ENCODE measurements around the gene SNX20. TPM values are rescaled to one million over a fixed set of nuclear protein-coding genes. Genes with fewer than 3 reads are reported as not detected.

SNX20 gene
- total RNA-seq, 1 donor from 2014 or later, result not detected

DNA sequence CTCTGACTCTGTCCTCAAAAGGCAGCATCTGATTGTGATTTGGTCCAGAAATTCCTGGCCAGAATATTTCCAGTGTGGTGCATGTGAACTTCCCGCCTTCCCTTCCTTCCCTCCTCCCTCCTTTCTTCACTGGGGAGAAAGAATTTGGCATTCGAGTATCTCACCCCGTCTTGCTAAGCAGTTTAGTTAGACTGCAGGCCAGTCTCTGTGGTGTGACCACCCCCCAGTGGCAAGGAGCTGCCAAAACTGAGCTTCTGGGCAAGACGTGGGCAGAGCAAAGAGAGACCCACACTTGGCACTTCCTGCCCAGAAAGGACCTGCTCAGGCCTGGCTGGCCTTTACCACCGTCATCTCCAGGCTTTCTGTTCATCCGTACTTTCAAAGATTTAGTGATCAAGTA lies 36.4 kb downstream of the SNX20 start:
- Mint-ChIP-seq H3K36me3 (ENCODE audit: low read depth) (peaks cover 4% of the 10 kb centered on the region), H3K4me3 (ENCODE audit: unreplicated experiment) (no peak overlapping the region), H3K27ac (ENCODE audit: unreplicated experiment) (no peak overlapping the region), H3K9me3 (ENCODE audit: low read depth) (no peaks in the 10 kb centered on the region), H3K4me1 (ENCODE audit: low read depth) (peaks cover 5% of the 10 kb centered on the region), H3K27me3 (ENCODE audit: low read depth) (peaks cover 12% of the 10 kb centered on the region)
- no peak for DNase-seq (ENCODE audit: low spot score)
- TF ChIP-seq CTCF (IDR thresholded peaks at IDR 0.05), result peak; percentile 80

DNA sequence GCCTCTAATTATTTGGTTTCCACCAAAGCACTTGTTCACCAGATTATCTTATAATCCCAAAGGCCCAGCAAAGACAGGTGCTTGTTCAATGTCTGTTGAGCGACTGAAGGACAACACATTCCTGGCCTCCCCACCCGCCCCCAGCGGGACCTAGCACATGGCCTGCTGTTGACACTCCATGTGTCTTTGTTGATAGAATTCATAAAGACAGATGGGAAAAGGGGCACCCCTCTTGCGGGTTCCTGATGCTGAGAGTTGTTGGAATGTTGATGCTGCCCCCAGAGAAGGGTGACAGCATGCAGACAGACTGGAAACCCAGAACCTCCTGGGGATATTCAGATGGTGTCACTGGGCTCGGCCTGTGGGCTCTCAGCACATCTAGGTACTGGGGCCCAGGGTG lies 36.9 kb downstream of the SNX20 start:
- H3K36me3 Mint-ChIP-seq (ENCODE audit: low read depth), result peaks cover 2% of the 10 kb centered on the region
- H3K4me1 Mint-ChIP-seq (ENCODE audit: low read depth), result peaks cover 5% of the 10 kb centered on the region
- no peak for TF ChIP-seq CTCF (IDR thresholded peaks at IDR 0.05)
- H3K27me3 Mint-ChIP-seq (ENCODE audit: low read depth), result peaks cover 10% of the 10 kb centered on the region
- no peak overlapping the region for H3K4me3 Mint-ChIP-seq (ENCODE audit: unreplicated experiment)
- no peak for DNase-seq (ENCODE audit: low spot score)
- no peaks in the 10 kb centered on the region for H3K9me3 Mint-ChIP-seq (ENCODE audit: low read depth)
- H3K27ac Mint-ChIP-seq (ENCODE audit: unreplicated experiment), result no peak overlapping the region

DNA sequence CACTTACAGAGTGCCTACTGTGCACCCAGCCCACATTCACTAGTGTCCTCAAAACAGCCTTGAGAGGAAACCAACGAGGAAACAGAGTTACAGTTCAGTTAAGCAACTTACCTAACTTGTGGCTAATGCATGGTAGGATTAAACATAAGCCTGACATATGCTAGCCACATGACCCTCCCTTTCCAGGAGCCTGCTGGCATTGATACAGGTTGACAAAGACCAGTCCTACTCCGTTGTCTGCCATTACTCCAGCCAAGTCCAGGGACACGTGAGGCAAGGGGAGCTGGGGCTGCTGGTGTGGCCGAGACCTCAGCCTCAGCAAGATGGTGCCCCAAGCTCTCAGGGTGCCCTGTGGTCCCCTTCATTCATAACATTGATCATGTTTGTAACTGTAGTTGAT lies 37.9 kb downstream of the SNX20 start:
- H3K9me3 Mint-ChIP-seq (ENCODE audit: low read depth), result no peaks in the 10 kb centered on the region
- peaks cover 5% of the 10 kb centered on the region for H3K4me1 Mint-ChIP-seq (ENCODE audit: low read depth)
- no peaks in the 10 kb centered on the region for H3K36me3 Mint-ChIP-seq (ENCODE audit: low read depth)
- H3K27me3 Mint-ChIP-seq (ENCODE audit: low read depth), result peaks cover 6% of the 10 kb centered on the region
- no peak for TF ChIP-seq CTCF (IDR thresholded peaks at IDR 0.05)
- no peak overlapping the region for H3K4me3 Mint-ChIP-seq (ENCODE audit: unreplicated experiment)
- H3K27ac Mint-ChIP-seq (ENCODE audit: unreplicated experiment), result no peak overlapping the region
- DNase-seq (ENCODE audit: low spot score), result no peak

DNA sequence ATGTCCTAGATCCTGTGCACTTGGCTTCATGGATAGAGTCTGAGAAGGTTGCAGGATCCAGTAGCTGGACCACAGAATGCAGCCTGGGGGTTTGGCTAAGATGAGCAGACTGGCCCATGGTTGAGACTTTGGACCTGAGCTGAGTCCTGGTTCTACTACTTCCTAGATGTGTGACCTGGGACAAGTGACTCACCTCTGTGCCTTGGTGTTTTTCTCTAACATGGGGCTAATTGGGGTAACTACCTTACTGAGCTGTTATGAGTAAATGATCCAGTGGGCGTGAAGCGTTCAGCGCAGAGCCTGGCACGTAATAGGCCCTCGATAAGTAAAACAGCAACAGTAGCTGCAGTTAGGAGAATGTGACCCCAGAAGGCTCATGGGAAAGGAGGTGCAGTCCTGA lies 38.8 kb downstream of the SNX20 start:
- Mint-ChIP-seq H3K4me1 (ENCODE audit: low read depth) (peaks cover 5% of the 10 kb centered on the region), H3K27ac (ENCODE audit: unreplicated experiment) (no peak overlapping the region), H3K4me3 (ENCODE audit: unreplicated experiment) (no peak overlapping the region), H3K27me3 (ENCODE audit: low read depth) (peaks cover 5% of the 10 kb centered on the region), H3K9me3 (ENCODE audit: low read depth) (no peaks in the 10 kb centered on the region), H3K36me3 (ENCODE audit: low read depth) (peaks cover 1% of the 10 kb centered on the region)
- no peak for DNase-seq (ENCODE audit: low spot score)
- TF ChIP-seq CTCF (IDR thresholded peaks at IDR 0.05), result no peak

DNA sequence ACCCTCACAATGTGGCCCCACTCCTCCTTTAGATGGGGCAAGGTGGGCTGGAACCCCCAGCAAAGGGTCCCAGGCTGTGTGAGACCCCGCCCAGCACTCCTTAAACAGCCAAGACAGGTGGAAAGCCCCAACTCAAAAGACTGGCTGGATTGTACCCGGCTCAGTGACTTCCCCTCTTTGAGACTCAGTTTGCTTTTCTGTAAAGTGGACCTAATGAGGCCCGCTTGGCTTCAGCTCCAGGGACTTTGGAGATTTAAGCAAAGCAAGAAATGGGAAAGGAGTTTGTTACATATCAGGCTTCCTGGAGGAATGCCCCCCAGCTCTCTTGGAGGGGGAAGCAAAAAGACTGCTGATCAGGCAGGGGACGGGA lies 39.3 kb downstream of the SNX20 start:
- Mint-ChIP-seq H3K4me3 (ENCODE audit: unreplicated experiment) (no peak overlapping the region), H3K27me3 (ENCODE audit: low read depth) (peaks cover 7% of the 10 kb centered on the region), H3K9me3 (ENCODE audit: low read depth) (no peaks in the 10 kb centered on the region), H3K36me3 (ENCODE audit: low read depth) (peaks cover 2% of the 10 kb centered on the region), H3K4me1 (ENCODE audit: low read depth) (peaks cover 5% of the 10 kb centered on the region), H3K27ac (ENCODE audit: unreplicated experiment) (no peak overlapping the region)
- no peak for TF ChIP-seq CTCF (IDR thresholded peaks at IDR 0.05)
- DNase-seq (ENCODE audit: low spot score), result no peak

Measured in chondrocyte (in vitro differentiated cells).